GM12878 (cell line): ENCODE results near the gene GDAP2. TPM values are rescaled to one million over a fixed set of nuclear protein-coding genes. Genes with fewer than 3 reads are reported as not detected.

Experiments used
- ATAC-seq: fragments of 200-7000 bp; cut with Tn5 transposase; 3 replicates; pipeline ENCODE4 v1.9.1; 2020; ENCODE audit warnings: mild to moderate bottlenecking, moderate library complexity
- BruUV-seq: library from RNA; stranded (reverse); fragments of 400-500 nt; replicated peaks from 2 replicates; lab custom pipeline; 2021; lab: Mats Ljungman, UMichigan
- CTCF ChIA-PET: fragments of 300-600 bp; sonication (Branson Sonifier 250); formaldehyde crosslinking; extraction: SDS; loops from one replicate; lab custom pipeline; 2021; ENCODE audit warnings: inconsistent platforms; lab: Yijun Ruan, JAX
- POLR2A ChIA-PET: fragments of 350-600 bp; formaldehyde crosslinking; extraction: SDS; loops from one replicate; lab custom pipeline; 2021; ENCODE audit warnings: inconsistent platforms; lab: Charles Lee
- RAD21 ChIA-PET: fragments of 300-600 bp; sonication (Branson Sonifier 250); formaldehyde crosslinking; loops from one replicate; lab custom pipeline; 2023; ENCODE audit warnings: antibody characterized with exemption; ENCODE audit not compliant: unreplicated experiment; lab: Charles Lee
- SMC1A ChIA-PET: fragments of 300-600 bp; sonication (Branson Sonifier 250); formaldehyde crosslinking; loops from one replicate; lab custom pipeline; 2023; ENCODE audit not compliant: unreplicated experiment, uncharacterized antibody; lab: Charles Lee
- DNase-seq: peaks from one replicate; pipeline ENCODE4 v3.0.0-alpha.2; 2011; ENCODE audit warnings: low read depth, low spot score
- FAIRE-seq: peaks from 3 replicates; lab custom pipeline; 2011; peaks lifted over from hg19 to GRCh38; lab: Jason Lieb, UNC
- H2AFZ ChIP-seq: 2 replicates; pipeline ENCODE4 v1.6.0; 2011; ENCODE audit warnings: low read depth, low read length, control low read depth; ENCODE audit not compliant: control insufficient read depth
- H3K27ac ChIP-seq: 2 replicates; pipeline ENCODE4 v1.5.1; 2011; ENCODE audit warnings: control low read depth; ENCODE audit not compliant: control insufficient read depth, insufficient read depth
- H3K27me3 ChIP-seq, 2 experiments: replicated peaks in 1 of 2; 2 replicates each; pipeline versions ENCODE4 v1.6.0 to v1.6.1; 2011; ENCODE audit warnings: low read length in 1 of 2; ENCODE audit not compliant: control insufficient read depth in 2 of 2, insufficient read depth in 2 of 2
- H3K36me3 ChIP-seq, 2 experiments: 2 replicates each; pipeline ENCODE4 v1.5.1; 2011; ENCODE audit warnings: low read length in 1 of 2; ENCODE audit not compliant: control insufficient read depth in 2 of 2, insufficient read depth in 2 of 2
- H3K4me1 ChIP-seq: 2 replicates; pipeline ENCODE4 v1.6.1; 2011; ENCODE audit warnings: mild to moderate bottlenecking, low read length, moderate library complexity, mixed read lengths; ENCODE audit not compliant: control insufficient read depth, insufficient read depth
- H3K4me2 ChIP-seq: 2 replicates; pipeline ENCODE4 v1.6.0; 2011; ENCODE audit warnings: control low read depth; ENCODE audit not compliant: control insufficient read depth, insufficient read depth
- H3K4me3 ChIP-seq: fragments of 200-600 bp; sonication (generic); 2 replicates; pipeline ENCODE4 v1.5.1; 2016
- H3K79me2 ChIP-seq: 2 replicates; pipeline ENCODE4 v1.6.0; 2011; ENCODE audit warnings: low read length; ENCODE audit not compliant: control insufficient read depth, insufficient read depth
- H3K9ac ChIP-seq: 2 replicates; pipeline ENCODE4 v1.8.0; 2011; ENCODE audit warnings: low read length, control low read depth, mixed read lengths; ENCODE audit not compliant: control insufficient read depth, insufficient read depth
- H3K9me3 ChIP-seq: replicated peaks from 3 replicates; pipeline ENCODE4 v1.5.1; 2011; ENCODE audit warnings: mild to moderate bottlenecking, low read length; ENCODE audit not compliant: control insufficient read depth, insufficient read depth
- H4K20me1 ChIP-seq: 2 replicates; pipeline ENCODE4 v1.6.0; 2011; ENCODE audit not compliant: control insufficient read depth, insufficient read depth
- BCL11A ChIP-seq: IDR thresholded peaks from 2 replicates; pipeline ENCODE4 v1.6.1; 2011; ENCODE audit warnings: low read depth, low read length
- CBX5 ChIP-seq: sonication (generic); IDR thresholded peaks from 2 replicates; pipeline ENCODE4 v1.6.1; 2016; ENCODE audit warnings: low read depth, moderate library complexity, mild to moderate bottlenecking, inconsistent platforms
- EZH2 ChIP-seq: IDR thresholded peaks from 2 replicates; pipeline ENCODE4 v1.6.1; 2012; ENCODE audit warnings: low read depth, mild to moderate bottlenecking, control low read depth, inconsistent platforms, low read length, borderline replicate concordance; ENCODE audit not compliant: control insufficient read depth
- HDAC6 ChIP-seq: fragments of 200-600 bp; sonication (generic); IDR thresholded peaks from one replicate; pipeline ENCODE4 v1.8.0; 2017; ENCODE audit warnings: antibody characterized with exemption; ENCODE audit not compliant: unreplicated experiment
- KLF5 ChIP-seq: fragments of 450-650 bp; IDR thresholded peaks from 2 replicates; pipeline ENCODE4 v1.6.1; 2014; ENCODE audit warnings: mild to moderate bottlenecking; ENCODE audit not compliant: partially characterized antibody
- MTA2 ChIP-seq: fragments of 450-650 bp; IDR thresholded peaks from 2 replicates; pipeline ENCODE4 v1.6.1; 2016; ENCODE audit warnings: low read depth, mild to moderate bottlenecking, moderate library complexity
- POU2F2 ChIP-seq: IDR thresholded peaks from 3 replicates; pipeline ENCODE4 v1.6.1; 2011; ENCODE audit warnings: low read depth, mild to moderate bottlenecking, low read length, borderline replicate concordance
- RAD51 ChIP-seq: fragments of 450-650 bp; IDR thresholded peaks from 2 replicates; pipeline ENCODE4 v1.6.1; 2016; ENCODE audit warnings: moderate library complexity, mild to moderate bottlenecking, inconsistent platforms
- SIX5 ChIP-seq: IDR thresholded peaks from 2 replicates; pipeline ENCODE4 v1.6.1; 2011; ENCODE audit warnings: mild to moderate bottlenecking, low read depth, low read length, moderate library complexity; ENCODE audit not compliant: severe bottlenecking
- SREBF2 ChIP-seq: IDR thresholded peaks from 2 replicates; pipeline ENCODE4 v1.6.1; 2012; ENCODE audit warnings: mild to moderate bottlenecking, low read length
- TAF1 ChIP-seq: IDR thresholded peaks from 2 replicates; pipeline ENCODE4 v1.6.1; 2011; ENCODE audit warnings: mild to moderate bottlenecking, low read depth, low read length, borderline replicate concordance
- WRNIP1 ChIP-seq: IDR thresholded peaks from 2 replicates; pipeline ENCODE4 v1.6.1; 2011; ENCODE audit warnings: low read depth, low read length, improper control_type of control experiment, borderline replicate concordance
- WGBS: methylation state at CpG from one replicate; pipeline ENCODE4 v1.1.6; 2016; ENCODE audit warnings: low lambda C conversion rate; ENCODE audit not compliant: insufficient replicate concordance, insufficient coverage; ENCODE audit errors: missing lambda C conversion rate; 5-methylcytosine and 5-hydroxymethylcytosine counted together
- in situ Hi-C: fragments of 300-500 bp; cut with MboI; formaldehyde crosslinking; loops from 9 replicates; pipeline ENCODE4 v1.14.3; 2018; ENCODE audit warnings: mixed read lengths
- intact Hi-C: fragments of 100-400 bp; cut with micrococcal nuclease; formaldehyde crosslinking; loops from one replicate; pipeline ENCODE4 v1.14.2; 2022; ENCODE audit not compliant: unreplicated experiment
- polyA plus RNA-seq, 11 experiments: library from polyadenylated mRNA; depleted of rRNA in 4 of 11; unstranded in 6 of 11; stranded (reverse) in 5 of 11; fragments of >200 nt; fragmentation: Nextera tagmentation in 4 of 11; fragmentation: Illumina TruSeq in 1 of 11; extraction: Ambion mirVana in 4 of 11; extraction: Trizol in 1 of 11; gene quantifications; 1 replicate in 1 of 11; 2 replicates in 10 of 11; pipeline versions ENCODE4 v1.2.1 to v1.2.3, GENCODE V29; 2011 to 2016; ENCODE audit warnings: inconsistent platforms in 2 of 11, missing spikeins in 2 of 11, low read depth in 1 of 11
- total RNA-seq, 4 experiments: library from RNA; depleted of rRNA in 3 of 4; stranded (reverse); fragments of >200 nt in 3 of 4; fragmentation: Illumina TruSeq in 1 of 4; extraction: Trizol in 1 of 4; gene quantifications; 2 replicates each; pipeline versions ENCODE4 v1.2.1 to v1.2.3, GENCODE V29; 2013 to 2021
- TF ChIP-seq, protein P1 (sequence below): fragments of 150-350 bp; IDR thresholded peaks from 2 replicates; pipeline ENCODE4 v1.6.1; 2014; ENCODE audit warnings: mild to moderate bottlenecking, low read depth, low read length
- TF ChIP-seq, protein P2 (sequence below): IDR thresholded peaks from 2 replicates; pipeline ENCODE4 v1.6.1; 2011; ENCODE audit warnings: mild to moderate bottlenecking, low read depth, low read length, moderate library complexity; ENCODE audit not compliant: insufficient replicate concordance
- TF ChIP-seq, protein P3 (sequence below): fragments of 450-650 bp; IDR thresholded peaks from 2 replicates; pipeline ENCODE4 v1.6.1; 2017; ENCODE audit warnings: low read depth, mild to moderate bottlenecking, moderate library complexity

The GDAP2 gene
- total and polyA plus RNA-seq, 10 of the 15 experiments (the other 5 are each of a cell fraction or from before 2014, with no cell fraction given): 2.6 to 19.2 (median 11.4) TPM

DNA sequence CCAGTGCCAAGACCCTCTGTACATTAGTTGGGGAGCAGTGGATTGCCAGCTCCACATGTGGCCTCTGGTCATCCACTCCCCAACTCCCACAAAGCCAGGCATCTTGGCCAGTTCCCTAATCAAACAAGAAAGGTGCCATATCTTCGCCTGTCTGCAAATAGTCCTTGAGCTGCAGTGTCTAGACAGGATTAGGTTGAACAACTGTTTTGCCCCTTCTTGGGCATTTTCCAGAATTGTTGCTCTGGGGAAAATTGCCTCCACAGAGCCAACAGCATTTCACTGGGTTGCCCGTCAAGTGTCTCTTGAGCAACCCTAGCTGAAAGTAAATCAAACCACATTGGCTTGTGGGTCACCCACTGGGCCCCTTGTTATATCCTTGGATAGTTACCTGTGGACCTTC lies 109.3 kb downstream of the GDAP2 start:
- POLR2A ChIA-PET: no interaction called here
- H3K27me3 ChIP-seq: no peaks in the 10 kb centered on the region
- H3K9me3 ChIP-seq: no peaks in the 10 kb centered on the region; the same call in 2 of the 3 replicates
- no peak overlapping the region for H3K27ac ChIP-seq
- BruUV-seq: no TSS peak
- H4K20me1 ChIP-seq: no peaks in the 10 kb centered on the region
- H3K4me3 ChIP-seq: no peak overlapping the region
- DNase-seq: no peak
- no peaks in the 10 kb centered on the region for H3K36me3 ChIP-seq
- no peak for ATAC-seq
- no peaks in the 10 kb centered on the region for H3K79me2 ChIP-seq
- no peak for FAIRE-seq
- H3K4me1 ChIP-seq: no peaks in the 10 kb centered on the region
- H3K9ac ChIP-seq: no peak overlapping the region
- TF ChIP-seq, protein P1, sequence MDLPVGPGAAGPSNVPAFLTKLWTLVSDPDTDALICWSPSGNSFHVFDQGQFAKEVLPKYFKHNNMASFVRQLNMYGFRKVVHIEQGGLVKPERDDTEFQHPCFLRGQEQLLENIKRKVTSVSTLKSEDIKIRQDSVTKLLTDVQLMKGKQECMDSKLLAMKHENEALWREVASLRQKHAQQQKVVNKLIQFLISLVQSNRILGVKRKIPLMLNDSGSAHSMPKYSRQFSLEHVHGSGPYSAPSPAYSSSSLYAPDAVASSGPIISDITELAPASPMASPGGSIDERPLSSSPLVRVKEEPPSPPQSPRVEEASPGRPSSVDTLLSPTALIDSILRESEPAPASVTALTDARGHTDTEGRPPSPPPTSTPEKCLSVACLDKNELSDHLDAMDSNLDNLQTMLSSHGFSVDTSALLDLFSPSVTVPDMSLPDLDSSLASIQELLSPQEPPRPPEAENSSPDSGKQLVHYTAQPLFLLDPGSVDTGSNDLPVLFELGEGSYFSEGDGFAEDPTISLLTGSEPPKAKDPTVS: no peak
- no peak for TF ChIP-seq HDAC6
- TF ChIP-seq EZH2: no peak
- TF ChIP-seq WRNIP1: no peak
- TF ChIP-seq, all 136 proteins: peak for 0
- 25% methylated on average over 2 of the region's 2 CpGs for WGBS
- RAD21 ChIA-PET: no interaction called here
- intact Hi-C loops (no loop called here), in situ Hi-C loops (no loop called here)
- SMC1A ChIA-PET: no interaction called here
- CTCF ChIA-PET: no interaction called here
- H3K4me2 ChIP-seq: no peak overlapping the region
- no peak overlapping the region for H2AFZ ChIP-seq

DNA sequence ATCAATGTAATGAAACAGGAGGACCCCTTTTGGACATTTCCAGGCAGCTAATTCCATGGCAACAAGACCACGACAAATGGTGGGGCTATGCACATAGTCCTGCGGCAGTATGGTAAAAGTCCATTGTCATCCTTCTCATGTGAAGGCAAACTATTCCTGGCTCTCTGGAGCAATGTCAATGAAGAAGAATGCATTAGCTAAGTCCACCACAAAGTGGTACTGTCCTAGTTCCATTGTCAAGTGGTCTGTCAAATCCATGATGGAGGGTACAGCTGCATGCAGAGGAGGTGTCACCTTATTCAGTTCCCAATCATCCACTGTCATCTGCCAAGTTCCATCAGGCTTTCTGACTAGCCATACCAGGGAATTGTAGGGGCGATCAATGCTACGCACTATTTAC lies 110.1 kb downstream of the GDAP2 start:
- no peak overlapping the region for H3K27ac ChIP-seq
- in situ Hi-C loops (no loop called here), intact Hi-C loops (loop anchor here (5.0 kb wide), 1 partner anchor 78 kb away; no protein-coding TSS in a partner anchor)
- no peaks in the 10 kb centered on the region for H3K27me3 ChIP-seq
- H3K4me3 ChIP-seq: no peak overlapping the region
- H3K36me3 ChIP-seq: no peaks in the 10 kb centered on the region
- FAIRE-seq: no peak
- H2AFZ ChIP-seq: no peak overlapping the region
- H4K20me1 ChIP-seq: no peaks in the 10 kb centered on the region
- ChIA-PET RAD21 (no interaction called here), SMC1A (no interaction called here), CTCF (no interaction called here), POLR2A (no interaction called here)
- DNase-seq: no peak
- H3K9ac ChIP-seq: no peak overlapping the region
- 12% methylated on average over 4 of the region's 4 CpGs for WGBS
- BruUV-seq: no TSS peak
- no peaks in the 10 kb centered on the region; the same call in 2 of the 3 replicates for H3K9me3 ChIP-seq
- no peak for ATAC-seq
- no peaks in the 10 kb centered on the region for H3K79me2 ChIP-seq
- no peaks in the 10 kb centered on the region for H3K4me1 ChIP-seq
- no peak overlapping the region for H3K4me2 ChIP-seq
- no peak for TF ChIP-seq SREBF2
- TF ChIP-seq BCL11A: no peak
- TF ChIP-seq, protein P2, sequence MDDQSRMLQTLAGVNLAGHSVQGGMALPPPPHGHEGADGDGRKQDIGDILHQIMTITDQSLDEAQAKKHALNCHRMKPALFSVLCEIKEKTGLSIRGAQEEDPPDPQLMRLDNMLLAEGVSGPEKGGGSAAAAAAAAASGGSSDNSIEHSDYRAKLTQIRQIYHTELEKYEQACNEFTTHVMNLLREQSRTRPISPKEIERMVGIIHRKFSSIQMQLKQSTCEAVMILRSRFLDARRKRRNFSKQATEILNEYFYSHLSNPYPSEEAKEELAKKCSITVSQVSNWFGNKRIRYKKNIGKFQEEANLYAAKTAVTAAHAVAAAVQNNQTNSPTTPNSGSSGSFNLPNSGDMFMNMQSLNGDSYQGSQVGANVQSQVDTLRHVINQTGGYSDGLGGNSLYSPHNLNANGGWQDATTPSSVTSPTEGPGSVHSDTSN: no peak
- no peak for TF ChIP-seq SIX5
- no peak for TF ChIP-seq MTA2
- TF ChIP-seq, protein P3, sequence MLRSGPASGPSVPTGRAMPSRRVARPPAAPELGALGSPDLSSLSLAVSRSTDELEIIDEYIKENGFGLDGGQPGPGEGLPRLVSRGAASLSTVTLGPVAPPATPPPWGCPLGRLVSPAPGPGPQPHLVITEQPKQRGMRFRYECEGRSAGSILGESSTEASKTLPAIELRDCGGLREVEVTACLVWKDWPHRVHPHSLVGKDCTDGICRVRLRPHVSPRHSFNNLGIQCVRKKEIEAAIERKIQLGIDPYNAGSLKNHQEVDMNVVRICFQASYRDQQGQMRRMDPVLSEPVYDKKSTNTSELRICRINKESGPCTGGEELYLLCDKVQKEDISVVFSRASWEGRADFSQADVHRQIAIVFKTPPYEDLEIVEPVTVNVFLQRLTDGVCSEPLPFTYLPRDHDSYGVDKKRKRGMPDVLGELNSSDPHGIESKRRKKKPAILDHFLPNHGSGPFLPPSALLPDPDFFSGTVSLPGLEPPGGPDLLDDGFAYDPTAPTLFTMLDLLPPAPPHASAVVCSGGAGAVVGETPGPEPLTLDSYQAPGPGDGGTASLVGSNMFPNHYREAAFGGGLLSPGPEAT: no peak
- TF ChIP-seq CBX5: no peak
- no peak for TF ChIP-seq TAF1
- TF ChIP-seq RAD51: no peak
- TF ChIP-seq POU2F2: no peak
- TF ChIP-seq KLF5: no peak
